OCI-LY3 (cell line): ENCODE results near the gene MAPKAP1.

Experiments
- CTCF ChIP-seq: fragments of 200-600, 300-600 bp; sonication (generic); IDR thresholded peaks from 2 replicates; pipeline ENCODE4 v1.5.1; 2014; ENCODE audit warnings: antibody characterized with exemption, low read length, low read depth
- EZH2phosphoT487 ChIP-seq: fragments of 200-600 bp; shearing (Covaris generic); IDR thresholded peaks from 2 replicates; pipeline ENCODE4 v1.6.1; 2018; ENCODE audit warnings: antibody characterized with exemption, mixed run types, low read depth

GRCh38 chr9:125387861-125388524 lies 319.0 kb downstream of the MAPKAP1 start:
- TF ChIP-seq CTCF (no peak), EZH2phosphoT487 (no peak)
